GM18498 (cell line): ENCODE results near the gene SH3GL1.

Experiments
- ATAC-seq: cut with Tn5 transposase; IDR thresholded peaks from one replicate; pipeline ENCODE4 v1.9.1; 2021; ENCODE audit warnings: mild to moderate bottlenecking, moderate library complexity; ENCODE audit not compliant: unreplicated experiment

The SH3GL1 gene

GRCh38 chr19:4432918-4433506 is 32.7 kb upstream of the SH3GL1 start:
- no peak for ATAC-seq

- no peak for ATAC-seq
These were observed 31.7 kb upstream of the SH3GL1 start for GRCh38 chr19:4431808-4432674.

GRCh38 chr19:4431296-4431695 is 30.9 kb upstream of the SH3GL1 start:
- ATAC-seq, result no peak

- no peak for ATAC-seq
These were observed 30.4 kb upstream of the SH3GL1 start for GRCh38 chr19:4430760-4431159.

- no peak for ATAC-seq
These were observed 29.4 kb upstream of the SH3GL1 start for GRCh38 chr19:4429771-4430171.

- no peak for ATAC-seq
These were observed 28.9 kb upstream of the SH3GL1 start for GRCh38 chr19:4429256-4429655.

- ATAC-seq, result no peak
These were observed 28.1 kb upstream of the SH3GL1 start for GRCh38 chr19:4428326-4428975.

- no peak for ATAC-seq
These were observed 25.2 kb upstream of the SH3GL1 start for GRCh38 chr19:4425537-4425936.

GRCh38 chr19:4423416-4424126 is 23.2 kb upstream of the SH3GL1 start:
- no peak for ATAC-seq

GRCh38 chr19:4416268-4416667 is 15.9 kb upstream of the SH3GL1 start:
- no peak for ATAC-seq

GRCh38 chr19:4415352-4415751 is 15.0 kb upstream of the SH3GL1 start:
- ATAC-seq, result no peak

GRCh38 chr19:4414800-4415321 is 14.5 kb upstream of the SH3GL1 start:
- ATAC-seq, result no peak

- no peak for ATAC-seq
These were observed 13.9 kb upstream of the SH3GL1 start for GRCh38 chr19:4414144-4414799.

GRCh38 chr19:4413588-4413987 is 13.2 kb upstream of the SH3GL1 start:
- no peak for ATAC-seq

GRCh38 chr19:4409123-4409933 is 9.0 kb upstream of the SH3GL1 start:
- no peak for ATAC-seq

- ATAC-seq, result no peak
These were observed 6.3 kb upstream of the SH3GL1 start for GRCh38 chr19:4406626-4407025.

- ATAC-seq, result no peak
These were observed 5.6 kb upstream of the SH3GL1 start for GRCh38 chr19:4405977-4406376.

GRCh38 chr19:4403005-4403761 is 2.8 kb upstream of the SH3GL1 start:
- no peak for ATAC-seq
